GM19324 (cell line): Measurements from ENCODE around the gene MAP3K14.
"Not testable (repeated sequence)": the region's sequence is repeated elsewhere in the genome, so short reads cannot be mapped to it uniquely, and the experiment has no call there.

Source experiments
- ATAC-seq: cut with Tn5 transposase; IDR thresholded peaks from one replicate; pipeline ENCODE4 v1.9.1; 2021; ENCODE audit warnings: mild to moderate bottlenecking, moderate library complexity; ENCODE audit not compliant: unreplicated experiment, low FRiP score

Gene MAP3K14

DNA sequence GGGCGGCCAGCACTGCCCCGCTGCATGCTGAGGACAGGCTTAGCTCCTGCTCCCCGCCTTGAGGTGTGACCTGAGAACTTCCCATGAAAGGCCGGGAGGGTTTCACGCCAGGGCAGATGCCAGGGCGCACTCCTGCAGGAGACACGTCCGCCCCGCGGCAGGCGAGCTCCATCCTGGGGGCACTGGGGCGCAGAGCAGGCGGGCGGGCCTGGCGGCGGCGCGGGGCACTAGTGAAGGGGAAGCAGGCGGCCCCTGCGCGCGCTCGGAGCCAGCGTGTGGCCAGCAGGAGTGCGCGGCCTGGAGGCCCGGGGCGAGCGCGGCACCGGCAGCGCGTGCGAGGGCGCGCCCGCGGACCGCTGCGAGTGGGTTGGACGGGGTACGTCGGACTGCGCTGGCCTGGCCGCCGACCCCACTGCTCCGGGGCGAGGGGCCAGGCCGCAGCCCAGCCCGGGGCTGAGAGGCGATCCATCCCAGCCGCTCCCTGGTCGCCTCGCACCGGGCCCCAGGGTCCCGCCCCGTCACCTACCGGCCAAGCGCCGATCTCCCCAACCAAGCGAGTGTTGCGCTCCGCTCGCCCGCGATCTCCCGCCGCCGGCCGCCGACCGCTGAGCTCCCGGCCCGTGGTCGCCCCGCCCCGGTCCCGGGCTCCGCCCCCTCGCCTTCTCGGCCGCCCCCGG lies at the start of gene MAP3K14:
Gene MAP3K14 (minus strand): TSS at position 587 of the 677 bp plus-strand sequence. CDS start 26,275 bp downstream, outside the sequence.
- ATAC-seq: no peak

DNA sequence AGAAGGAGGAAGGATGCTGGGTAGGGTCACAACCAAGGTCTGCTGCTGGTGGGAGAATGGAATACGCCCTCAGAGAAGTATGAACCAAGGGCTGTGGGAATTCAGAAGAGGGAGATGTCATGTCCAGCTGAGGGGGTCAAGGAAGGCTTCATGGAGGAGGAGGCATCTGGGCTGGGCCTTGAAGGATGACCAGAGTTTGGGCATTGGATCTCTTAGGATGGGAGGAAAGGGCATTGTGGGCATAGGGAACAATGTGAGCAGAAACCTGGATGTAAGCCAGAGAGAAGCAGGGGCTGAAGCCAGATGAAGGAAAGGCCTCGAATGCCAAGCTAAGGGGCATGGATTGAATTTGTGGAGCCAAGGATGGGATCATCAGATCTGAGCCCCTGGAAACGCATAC lies 49.2 kb upstream of the MAP3K14 start:
- no peak for ATAC-seq

DNA sequence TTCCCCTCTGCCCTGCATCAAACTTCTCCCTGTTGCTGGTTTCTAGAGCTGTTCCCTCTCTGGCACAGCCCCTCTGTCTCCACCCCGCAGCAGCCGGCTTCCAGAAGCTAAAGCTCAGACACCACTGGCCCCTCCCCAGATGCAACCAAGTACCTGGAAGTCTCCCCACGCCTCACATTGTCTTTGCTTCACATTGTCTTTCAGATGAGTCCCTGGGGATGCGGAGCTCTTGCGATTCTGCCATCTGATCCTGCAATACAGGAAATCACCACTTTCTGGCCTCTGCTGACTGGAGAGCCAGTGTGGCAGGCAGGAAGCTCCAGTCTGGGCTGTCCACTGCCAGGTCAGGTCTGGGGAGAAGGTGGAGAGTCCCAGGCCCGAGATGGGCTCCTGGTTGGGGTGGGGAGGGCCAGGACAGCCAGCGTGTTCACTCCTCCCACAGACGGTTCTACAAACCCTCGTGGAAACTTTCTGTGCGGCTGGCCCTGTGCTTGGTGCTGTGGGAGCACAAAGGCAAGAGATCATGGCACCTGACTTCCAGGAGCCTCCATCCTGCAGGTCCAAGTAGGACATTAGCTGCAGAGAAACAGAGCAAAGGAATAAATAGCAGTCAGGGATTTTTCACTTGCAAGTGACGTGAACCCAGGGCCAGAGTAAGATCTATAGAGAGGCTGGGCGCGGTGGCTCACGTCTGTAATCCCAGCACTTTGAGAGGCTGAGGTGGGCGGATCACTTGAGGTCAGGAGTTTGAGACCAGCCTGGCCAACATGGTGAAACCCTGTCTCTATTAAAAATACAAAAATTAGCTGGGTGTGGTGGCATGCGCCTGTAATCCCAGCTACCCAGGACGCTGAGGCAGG lies 47.9 kb upstream of the MAP3K14 start:
- no peak for ATAC-seq

DNA sequence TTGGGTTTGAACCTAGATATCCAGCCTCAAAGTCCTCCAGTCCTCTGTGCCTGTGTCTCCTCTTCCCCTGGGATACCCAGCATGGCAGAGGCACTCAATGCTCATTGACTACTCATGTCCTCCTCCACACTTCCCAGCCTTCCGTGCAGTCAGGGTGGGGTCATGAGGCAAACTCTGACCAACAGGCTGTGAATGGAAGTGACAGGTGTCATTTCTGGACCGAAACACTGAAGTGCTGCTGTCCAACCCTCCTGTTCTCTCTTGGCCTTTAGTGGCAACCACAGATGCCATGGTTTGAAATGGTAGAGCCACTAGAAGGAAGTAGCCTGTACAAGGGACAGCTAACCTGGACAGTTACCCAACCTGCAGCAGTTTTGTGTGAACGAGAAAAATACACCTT lies 46.7 kb upstream of the MAP3K14 start:
- ATAC-seq: no peak

- ATAC-seq: no peak
Measured at GRCh38 chr17:45361976-45362375, 45.2 kb upstream of the MAP3K14 start.

DNA sequence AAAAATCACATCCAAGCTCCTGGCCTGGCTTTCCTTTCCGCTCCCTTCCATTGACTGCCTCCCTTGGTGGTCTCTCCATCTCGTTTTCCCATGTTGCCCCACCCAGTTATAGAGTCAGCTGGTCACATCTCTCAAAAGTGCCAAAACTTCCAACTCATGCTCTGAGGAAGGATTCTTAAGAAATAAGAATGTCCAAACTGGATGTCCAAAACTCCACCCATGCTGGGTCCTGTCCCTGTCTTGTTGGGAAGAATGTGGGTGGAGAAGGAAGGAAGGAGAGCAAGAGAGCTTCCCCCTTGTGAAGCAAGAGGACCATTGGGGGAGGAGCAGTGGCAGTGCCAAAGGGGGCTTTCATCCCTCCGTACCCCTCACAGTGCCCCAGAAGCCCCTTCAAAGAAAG lies 44.6 kb upstream of the MAP3K14 start:
- ATAC-seq: no peak

- no peak for ATAC-seq
Measured at GRCh38 chr17:45357364-45357997, 40.7 kb upstream of the MAP3K14 start.

DNA sequence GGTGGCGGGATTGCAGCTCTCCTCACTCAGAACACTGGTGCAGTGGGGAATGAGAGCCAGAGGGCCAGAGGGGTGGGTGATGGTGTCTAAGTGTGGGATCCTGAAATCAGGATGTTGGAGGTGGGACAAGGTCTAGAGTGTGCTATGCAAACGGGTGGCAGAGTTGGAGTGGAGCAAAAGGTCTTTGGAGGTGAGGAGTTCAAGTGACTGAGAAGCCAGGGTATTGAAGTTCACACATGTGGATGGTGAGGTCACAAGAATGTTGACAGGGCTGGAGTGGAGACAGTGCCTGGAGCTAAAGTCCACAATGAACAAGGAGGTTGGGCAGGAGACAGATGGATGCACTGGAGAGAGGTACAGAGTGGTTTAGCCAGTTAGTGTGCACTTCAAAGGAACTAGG lies 38.3 kb upstream of the MAP3K14 start:
- no peak for ATAC-seq

GRCh38 chr17:45353043-45353442 lies 36.2 kb upstream of the MAP3K14 start:
- no peak for ATAC-seq

- no peak for ATAC-seq
Measured at GRCh38 chr17:45351831-45352230, 35.0 kb upstream of the MAP3K14 start.

DNA sequence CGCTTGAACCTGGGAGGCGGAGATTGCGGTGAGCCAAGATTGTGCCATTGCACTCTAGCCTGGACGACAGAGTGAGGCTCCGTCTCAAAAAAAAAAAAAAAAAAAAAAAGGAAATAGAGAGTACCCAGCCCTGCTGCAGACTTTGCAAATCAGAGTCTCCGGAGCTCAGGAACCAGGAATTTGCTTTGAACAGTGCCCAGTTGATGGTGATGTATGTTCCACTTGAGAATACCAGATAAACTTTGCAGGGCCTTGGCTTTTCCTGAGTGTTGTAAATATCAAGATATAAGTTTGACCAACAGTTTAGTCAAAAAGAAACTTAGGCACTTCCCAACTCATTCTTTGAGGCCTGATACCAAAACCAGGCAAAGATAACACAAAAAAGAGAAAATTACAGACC lies 30.6 kb upstream of the MAP3K14 start:
- no peak for ATAC-seq

DNA sequence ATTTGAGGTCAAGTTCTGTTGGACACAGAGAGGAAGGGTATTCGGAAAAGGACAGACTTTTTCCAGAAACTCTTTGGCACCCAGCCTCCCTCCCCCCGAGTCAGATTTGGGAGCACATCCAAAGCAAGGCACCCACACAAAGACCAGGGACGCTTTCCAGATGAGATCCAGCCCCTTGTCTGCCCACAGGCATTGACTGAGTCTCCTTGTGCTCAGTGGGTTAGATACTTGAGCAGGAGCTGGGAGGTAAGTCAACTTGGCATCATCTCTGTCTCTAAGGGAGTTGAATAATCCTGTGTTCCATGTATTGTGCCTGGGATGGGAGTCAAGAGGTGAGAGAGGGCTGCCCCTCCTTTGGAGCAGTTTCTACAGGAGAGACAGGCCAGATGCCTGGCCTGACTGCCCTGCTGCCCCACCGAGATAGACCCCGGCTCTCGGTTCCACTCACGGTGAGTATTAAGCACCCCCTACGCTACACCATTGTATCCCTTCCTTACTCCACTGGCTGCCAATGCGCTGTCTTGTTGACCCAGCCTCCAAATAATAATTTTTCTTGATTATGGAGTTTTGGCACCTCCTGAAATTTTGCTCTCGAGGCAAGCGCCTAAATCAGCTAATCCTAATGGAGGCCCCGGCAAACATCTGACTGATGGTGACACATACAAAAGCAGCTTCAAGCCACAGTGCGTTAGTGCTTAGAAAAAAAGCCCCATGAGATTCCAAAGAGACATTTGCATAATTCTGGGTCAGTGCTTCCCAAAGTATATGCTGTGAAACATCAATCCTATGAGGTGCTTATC lies 29.6 kb upstream of the MAP3K14 start:
- ATAC-seq: no peak

DNA sequence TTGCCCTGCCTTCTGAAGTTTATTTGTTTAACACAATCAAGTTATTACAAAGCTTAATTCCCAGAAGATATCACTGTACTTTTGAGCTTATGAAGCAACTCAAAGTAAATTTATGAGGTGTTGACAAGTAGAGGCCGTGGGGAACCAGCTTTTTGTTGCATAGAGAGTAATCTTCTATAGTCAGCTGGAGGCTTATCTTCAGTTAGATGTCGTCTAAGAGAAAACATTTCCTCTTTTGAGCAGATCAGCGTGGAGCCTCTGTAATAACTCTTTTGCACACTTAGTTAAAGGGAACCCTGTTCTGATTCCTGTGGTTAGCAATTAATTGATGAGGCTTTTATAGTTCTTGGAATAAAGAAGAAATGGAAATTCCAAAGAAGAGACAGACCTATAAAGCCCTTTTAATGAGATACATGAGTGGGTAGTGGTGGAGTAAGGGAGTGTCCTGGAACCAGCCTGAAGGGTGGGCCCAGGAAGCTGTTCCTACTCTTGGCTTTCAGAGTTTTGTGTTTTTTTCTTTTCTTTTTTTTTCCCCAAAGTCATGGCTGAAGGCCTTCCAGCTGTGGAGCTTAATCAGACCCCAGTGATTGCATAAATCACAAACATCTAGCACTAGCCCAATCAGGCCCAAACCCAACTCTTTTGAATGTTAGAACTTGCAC lies 28.9 kb upstream of the MAP3K14 start:
- ATAC-seq: no peak

- no peak for ATAC-seq
Measured at GRCh38 chr17:45345246-45345553, 28.4 kb upstream of the MAP3K14 start.

DNA sequence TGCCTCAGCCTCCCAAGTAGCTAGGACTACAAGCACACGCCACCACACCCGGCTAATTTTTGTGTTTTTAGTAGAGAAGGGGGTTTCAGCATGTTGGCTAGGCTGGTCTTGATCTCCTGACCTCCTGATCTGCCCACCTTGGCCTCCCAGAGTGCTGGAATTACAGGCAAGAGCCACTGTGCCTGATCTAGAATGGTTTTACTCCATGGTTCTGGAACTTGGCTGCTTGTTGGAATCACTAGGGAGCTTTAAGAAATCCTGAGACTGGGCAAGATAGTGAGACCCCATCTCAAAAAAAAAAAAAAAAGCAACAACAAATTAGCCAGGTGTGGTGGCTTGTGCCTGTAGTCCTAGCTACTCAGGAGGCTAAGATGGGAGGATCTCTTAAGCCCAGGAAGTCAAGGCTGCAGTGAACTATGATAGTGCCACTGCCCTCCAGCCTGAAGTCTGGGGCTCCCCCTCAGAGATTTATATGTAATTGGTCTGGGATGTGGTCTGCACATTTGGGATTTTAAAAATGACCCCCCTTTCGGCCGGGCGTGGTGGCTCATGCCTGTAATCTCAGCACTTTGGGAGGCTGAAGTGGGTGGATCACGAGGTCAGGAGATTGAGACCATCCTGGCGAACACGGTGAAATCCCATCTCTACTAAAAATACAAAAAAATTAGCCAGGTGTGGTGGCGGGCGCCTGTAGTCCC lies 27.3 kb upstream of the MAP3K14 start:
- not testable (repeated sequence) for ATAC-seq

DNA sequence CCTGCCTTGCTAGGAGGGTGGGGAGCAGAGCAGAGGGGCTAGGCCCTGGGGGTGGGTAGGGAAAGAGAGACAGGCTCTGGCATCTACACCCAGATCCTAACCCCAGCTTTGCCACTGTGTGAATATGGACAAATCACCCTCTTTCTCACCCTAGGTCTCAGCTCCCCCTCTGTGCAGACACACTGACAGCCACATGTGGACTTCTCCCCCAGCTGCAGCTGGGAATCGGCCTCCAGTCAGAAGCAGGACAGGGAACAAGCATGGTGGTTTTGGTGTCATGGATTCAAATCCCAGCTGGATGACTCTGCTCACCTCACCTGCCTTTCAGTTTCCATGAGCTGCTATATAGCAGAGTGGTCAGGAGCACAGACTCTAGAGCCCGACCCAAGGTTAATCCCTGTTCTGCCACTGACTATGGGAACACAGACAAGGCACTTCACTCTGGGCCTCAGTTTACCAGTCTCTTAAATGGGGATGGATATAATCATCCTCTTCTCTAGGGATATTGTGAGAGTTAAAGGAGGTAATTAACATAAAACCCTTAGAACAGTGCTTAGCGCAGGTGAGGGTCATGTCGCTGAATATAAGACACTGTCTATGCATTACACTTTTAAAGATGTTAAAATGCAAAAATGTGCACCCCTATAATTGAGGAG lies 26.2 kb upstream of the MAP3K14 start:
- ATAC-seq: no peak

DNA sequence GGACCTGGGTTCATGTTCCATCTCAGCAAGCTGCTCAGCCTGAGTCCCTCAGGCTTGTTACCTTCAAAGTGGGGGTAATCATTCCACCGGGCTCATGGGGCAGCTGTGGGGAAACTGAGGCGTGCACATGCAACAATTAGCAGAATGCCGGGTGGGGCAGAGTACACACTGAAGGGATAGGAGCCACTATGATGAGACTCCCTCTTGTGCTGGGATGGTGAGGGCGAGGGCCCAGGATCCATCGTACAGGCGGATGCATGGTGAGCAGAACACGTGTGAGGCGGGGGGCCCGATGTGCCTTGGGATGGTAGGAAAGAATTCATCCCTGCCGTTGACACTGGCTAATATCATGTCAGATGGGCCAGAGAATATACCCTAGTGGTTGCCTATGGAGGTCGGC lies 25.5 kb upstream of the MAP3K14 start:
- no peak for ATAC-seq

DNA sequence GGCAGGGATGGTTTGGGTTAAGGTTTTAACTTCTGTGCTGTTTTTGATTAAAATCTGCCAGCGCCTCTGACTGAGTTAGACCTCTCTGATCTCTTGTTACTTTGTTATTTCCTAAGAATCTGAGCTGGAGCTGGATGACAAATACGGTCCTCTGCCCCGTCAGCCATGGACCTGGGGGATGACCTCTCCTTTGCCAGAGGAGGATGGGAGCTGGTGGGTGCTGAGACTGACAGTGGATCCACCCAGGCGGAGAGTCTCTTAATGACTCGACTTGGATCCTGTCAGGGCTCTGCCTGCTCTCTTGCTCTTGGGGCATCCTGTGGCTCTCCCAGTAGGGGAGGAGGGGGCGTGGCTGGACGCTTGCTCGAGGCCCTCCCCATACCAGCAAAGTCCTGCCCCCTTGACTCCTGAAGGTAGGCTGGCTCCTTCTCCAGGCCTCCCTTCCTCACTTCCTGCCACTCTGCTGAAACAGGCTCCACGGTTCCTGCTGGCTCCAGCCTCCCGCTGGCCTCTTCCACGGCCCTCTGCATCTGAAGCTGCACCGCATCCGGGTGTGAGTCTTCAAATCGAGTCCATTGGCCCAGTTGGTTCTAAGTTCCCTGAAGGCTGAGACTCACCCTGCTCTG lies 24.8 kb upstream of the MAP3K14 start:
- no peak for ATAC-seq
